ENCODE results near the gene PTPN6. TPM values are rescaled to one million over a fixed set of nuclear protein-coding genes. Genes with fewer than 3 reads are reported as not detected.

Gene PTPN6
- total RNA-seq, 1 experiment from 2014 or later = 19.8 TPM

DNA sequence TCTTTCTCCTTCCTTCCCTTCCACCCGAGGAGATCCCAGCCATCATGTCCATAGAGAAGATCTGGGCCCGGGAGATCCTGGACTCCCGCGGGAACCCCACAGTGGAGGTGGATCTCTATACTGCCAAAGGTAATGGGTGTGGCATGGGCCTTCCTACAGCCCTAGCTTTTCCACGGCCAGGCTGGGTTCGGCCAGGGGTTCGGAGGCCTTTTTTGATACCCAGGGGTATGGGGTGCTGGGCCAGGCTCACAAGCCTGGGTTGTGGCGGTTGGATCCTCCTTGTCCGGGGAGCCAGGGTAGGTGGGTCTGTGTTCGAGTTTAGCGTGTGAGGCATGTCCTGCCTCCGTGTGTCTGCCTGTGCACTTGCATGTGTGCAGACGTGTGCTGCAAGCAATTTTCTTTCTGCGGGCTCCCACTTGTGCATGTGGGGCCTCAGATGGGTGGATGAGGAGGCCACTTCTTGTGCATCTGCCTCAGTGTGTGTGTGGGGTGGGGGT is 35.3 kb upstream of the PTPN6 start:
- H4K91ac ChIP-seq (ENCODE audit: insufficient read length, low read depth, low read length) = no peak overlapping the region
- H3K9ac ChIP-seq (ENCODE audit: extremely low read depth, insufficient read length, low read length) = no peak overlapping the region
- H3K23ac ChIP-seq (ENCODE audit: insufficient read length, low read depth, low read length) = no peak overlapping the region
- no peak overlapping the region for H3T11ph ChIP-seq (ENCODE audit: low read length)
- no peaks in the 10 kb centered on the region for H3K9me3 Mint-ChIP-seq
- no peak overlapping the region for H3K56ac ChIP-seq (ENCODE audit: insufficient read length, low read depth, low read length)
- H4K5ac ChIP-seq (ENCODE audit: insufficient read length, low read depth, low read length) = no peak overlapping the region
- H3K14ac ChIP-seq (ENCODE audit: insufficient read depth, low read length) = no peak overlapping the region
- H2BK5ac ChIP-seq (ENCODE audit: insufficient read length, low read length) = no peak overlapping the region
- no peaks in the 10 kb centered on the region for H3K27me3 ChIP-seq (ENCODE audit: insufficient read depth, low read length)
- H2BK15ac ChIP-seq (ENCODE audit: low read depth, low read length) = no peak overlapping the region
- peaks cover 26 to 43% (median 41%) of the 10 kb centered on the region in 3 experiments for H3K36me3 Mint-ChIP-seq (ENCODE audit: insufficient read depth in 1 of 3, low read depth in 3 of 3)
- H3K4me2 ChIP-seq (ENCODE audit: insufficient read depth, insufficient read length, low read length) = peak overlapping the region; percentile 70
- H3K4me3 Mint-ChIP-seq = peak overlapping the region; percentile 92 to 94
- peaks cover 16% of the 10 kb centered on the region for H3K23me2 ChIP-seq (ENCODE audit: insufficient read length, low read depth, low read length, poor library complexity, severe bottlenecking)
- peaks cover 6% of the 10 kb centered on the region for H3K79me1 ChIP-seq (ENCODE audit: insufficient read depth, low read depth, low read length, poor library complexity, severe bottlenecking)
- H3K4me1 Mint-ChIP-seq = peaks cover 29 to 47% of the 10 kb centered on the region in 2 experiments
- WGBS (ENCODE audit: extremely low coverage, insufficient read length, low lambda C conversion rate) = no CpG with 5 or more reads among the region's 14 CpGs
- TF ChIP-seq, protein P1, sequence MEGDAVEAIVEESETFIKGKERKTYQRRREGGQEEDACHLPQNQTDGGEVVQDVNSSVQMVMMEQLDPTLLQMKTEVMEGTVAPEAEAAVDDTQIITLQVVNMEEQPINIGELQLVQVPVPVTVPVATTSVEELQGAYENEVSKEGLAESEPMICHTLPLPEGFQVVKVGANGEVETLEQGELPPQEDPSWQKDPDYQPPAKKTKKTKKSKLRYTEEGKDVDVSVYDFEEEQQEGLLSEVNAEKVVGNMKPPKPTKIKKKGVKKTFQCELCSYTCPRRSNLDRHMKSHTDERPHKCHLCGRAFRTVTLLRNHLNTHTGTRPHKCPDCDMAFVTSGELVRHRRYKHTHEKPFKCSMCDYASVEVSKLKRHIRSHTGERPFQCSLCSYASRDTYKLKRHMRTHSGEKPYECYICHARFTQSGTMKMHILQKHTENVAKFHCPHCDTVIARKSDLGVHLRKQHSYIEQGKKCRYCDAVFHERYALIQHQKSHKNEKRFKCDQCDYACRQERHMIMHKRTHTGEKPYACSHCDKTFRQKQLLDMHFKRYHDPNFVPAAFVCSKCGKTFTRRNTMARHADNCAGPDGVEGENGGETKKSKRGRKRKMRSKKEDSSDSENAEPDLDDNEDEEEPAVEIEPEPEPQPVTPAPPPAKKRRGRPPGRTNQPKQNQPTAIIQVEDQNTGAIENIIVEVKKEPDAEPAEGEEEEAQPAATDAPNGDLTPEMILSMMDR (conservative IDR thresholded peaks at IDR 0.05) = no peak
- H3K4me1 ChIP-seq (ENCODE audit: insufficient read depth, low read length) = no peaks in the 10 kb centered on the region; the same call in 1 of the 2 replicates
- no peak overlapping the region for H2AK5ac ChIP-seq (ENCODE audit: insufficient read length, low read length)
- no peak overlapping the region for H3K4ac ChIP-seq (ENCODE audit: low read depth, low read length)
- H3K27ac Mint-ChIP-seq = peak overlapping the region in 2 of 3 experiments; percentile 23 to 52; a peak in 2 of 7 replicates
- no peak overlapping the region for H4K8ac ChIP-seq (replicated peaks; ENCODE audit: insufficient read length, low read depth, low read length)
- H4K20me1 ChIP-seq (ENCODE audit: control insufficient read depth, insufficient read depth, insufficient read length) = no peaks in the 10 kb centered on the region
- H3K9me3 ChIP-seq (ENCODE audit: control insufficient read depth, low read depth, low read length) = no peaks in the 10 kb centered on the region
- DNase-seq = no peak
- H2AFZ ChIP-seq (ENCODE audit: low read length) = no peak overlapping the region
- H2BK12ac ChIP-seq (ENCODE audit: insufficient read length, low read depth, low read length) = no peak overlapping the region
- no peak overlapping the region for H2BK120ac ChIP-seq (ENCODE audit: low read depth, low read length, poor library complexity, severe bottlenecking)
- H3K27ac ChIP-seq (ENCODE audit: insufficient read length, low read depth, low read length) = no peak overlapping the region
- H3K18ac ChIP-seq (ENCODE audit: insufficient read length, low read depth, low read length) = no peak overlapping the region
- H3K27me3 Mint-ChIP-seq (ENCODE audit: low read depth) = peaks cover 17% of the 10 kb centered on the region
- no peaks in the 10 kb centered on the region for H3K79me2 ChIP-seq (ENCODE audit: insufficient read depth, low read length)
- H2BK20ac ChIP-seq (ENCODE audit: low read depth, low read length, poor library complexity, severe bottlenecking) = no peak overlapping the region

Data from H9 (cell line).